ENCODE measurements around the gene EREG.

The EREG gene

DNA sequence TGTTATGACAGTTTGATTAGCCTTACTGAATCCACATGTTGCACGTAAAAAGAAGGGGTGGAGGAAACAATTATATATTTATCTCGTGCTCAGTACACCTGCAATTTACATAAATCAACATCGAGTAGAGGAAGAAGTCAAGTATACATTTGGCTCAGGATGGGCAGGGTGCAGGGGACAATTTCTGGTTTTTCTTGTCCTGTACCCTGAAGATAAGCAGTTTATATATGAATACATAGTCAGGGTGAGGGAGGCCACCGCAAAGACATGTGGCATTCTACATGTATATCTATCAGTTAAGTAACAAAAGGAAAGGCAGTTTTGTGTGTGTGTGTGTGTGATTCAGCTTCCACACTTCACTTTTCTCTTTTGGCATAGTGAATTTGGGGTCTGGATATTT is 11.1 kb upstream of the EREG start:
- DNase-seq, result no peak

GRCh38 chr4:74357965-74358364 is 7.0 kb upstream of the EREG start:
- DNase-seq, result no peak

DNA sequence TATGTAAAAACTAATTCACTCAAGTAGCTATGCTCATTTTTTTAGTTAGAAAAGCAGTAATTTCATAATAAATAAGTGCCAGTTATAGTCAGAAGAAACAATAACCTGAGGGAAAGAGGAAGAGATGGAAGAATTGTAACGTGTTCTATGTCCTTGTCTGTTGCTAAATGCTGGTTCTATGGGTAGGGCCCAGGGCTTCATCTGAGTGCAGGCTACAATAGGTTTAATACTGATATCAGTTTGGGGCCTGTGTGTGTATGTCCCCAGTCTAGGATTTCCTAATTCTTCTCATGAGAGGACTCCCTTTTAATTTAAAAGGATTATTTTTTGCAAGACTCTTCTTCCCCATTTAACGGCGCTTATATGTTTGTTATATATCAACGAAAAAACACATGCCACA is 3.3 kb upstream of the EREG start:
- no peak for DNase-seq

- DNase-seq, result no peak
Measured at GRCh38 chr4:74362347-74362746, 2.6 kb upstream of the EREG start.

- DNase-seq, result no peak
Measured at GRCh38 chr4:74364256-74364651, 691 bp upstream of the EREG start.

DNA sequence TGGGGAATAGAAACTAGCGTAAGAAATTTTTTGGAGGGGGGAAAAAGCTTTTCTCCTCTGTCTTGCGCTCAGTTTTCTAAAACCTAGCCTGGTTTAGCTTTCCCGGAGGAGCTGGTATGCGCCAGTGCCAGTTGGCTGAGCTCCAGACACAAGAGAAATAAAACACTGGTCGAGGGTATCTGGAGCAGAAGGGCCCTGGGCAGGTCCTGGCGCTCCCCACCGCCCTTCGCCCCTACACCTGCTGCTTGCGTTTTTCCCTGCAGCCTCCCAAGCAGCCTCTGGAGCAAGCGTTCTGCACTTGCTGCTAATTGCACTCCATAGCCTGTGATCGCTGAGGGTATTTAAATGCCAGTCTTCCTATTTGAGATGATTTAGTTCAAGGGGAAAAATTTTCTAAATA is 816 bp downstream of the EREG start:
- peak; percentile 46 for DNase-seq

DNA sequence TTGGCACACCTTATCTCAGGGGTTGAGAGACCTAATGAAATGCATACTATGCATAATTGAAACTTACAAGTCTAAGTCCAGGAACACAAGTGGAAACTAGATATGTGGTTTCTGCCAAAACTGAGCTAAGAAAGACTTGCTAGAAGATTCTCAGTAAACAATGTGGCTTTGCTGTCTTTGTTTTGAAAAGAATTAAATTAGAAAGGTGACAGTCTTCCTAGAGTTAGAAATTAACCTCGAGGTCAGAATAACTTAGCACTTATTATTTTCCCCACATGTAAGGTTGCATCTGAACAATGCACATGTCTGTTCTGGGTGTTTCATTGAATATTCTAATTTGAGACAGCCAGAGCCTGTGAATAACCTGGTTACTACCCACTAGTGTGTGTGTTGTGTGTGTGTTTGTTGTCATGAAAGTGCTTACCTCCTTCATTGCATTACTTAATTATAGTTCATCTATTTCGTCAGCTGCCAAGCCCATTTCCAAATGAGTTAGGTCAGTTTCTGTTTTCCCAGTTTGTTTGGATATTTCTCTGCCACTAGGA is 1.5 kb downstream of the EREG start:
- DNase-seq, result no peak

GRCh38 chr4:74367656-74368290 is 2.8 kb downstream of the EREG start:
- no peak for DNase-seq

- no peak for DNase-seq
Measured at GRCh38 chr4:74368596-74368995, 3.7 kb downstream of the EREG start.

DNA sequence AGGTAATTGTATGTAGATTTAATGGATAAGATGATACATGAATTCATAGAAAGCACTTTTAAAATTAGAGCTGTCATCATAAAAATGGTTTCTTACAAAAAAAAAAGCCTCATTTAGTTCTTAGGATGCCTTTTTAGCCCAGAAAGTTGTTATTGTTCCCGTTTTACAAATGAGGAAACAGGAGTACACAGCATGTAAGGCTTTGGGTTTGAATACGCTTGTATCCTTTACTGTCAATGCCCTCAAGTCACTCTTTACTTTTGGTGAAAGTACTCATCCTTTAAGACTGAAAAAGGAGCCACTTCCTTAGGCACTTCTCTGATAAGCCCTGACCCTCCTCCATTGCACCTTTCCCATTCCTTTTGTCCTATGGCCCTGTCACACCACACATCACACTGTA is 4.9 kb downstream of the EREG start:
- no peak for DNase-seq

- peak; percentile 52 for DNase-seq
Measured at GRCh38 chr4:74370912-74371311, 6.0 kb downstream of the EREG start.

GRCh38 chr4:74374128-74374527 is 9.2 kb downstream of the EREG start:
- no peak for DNase-seq

DNA sequence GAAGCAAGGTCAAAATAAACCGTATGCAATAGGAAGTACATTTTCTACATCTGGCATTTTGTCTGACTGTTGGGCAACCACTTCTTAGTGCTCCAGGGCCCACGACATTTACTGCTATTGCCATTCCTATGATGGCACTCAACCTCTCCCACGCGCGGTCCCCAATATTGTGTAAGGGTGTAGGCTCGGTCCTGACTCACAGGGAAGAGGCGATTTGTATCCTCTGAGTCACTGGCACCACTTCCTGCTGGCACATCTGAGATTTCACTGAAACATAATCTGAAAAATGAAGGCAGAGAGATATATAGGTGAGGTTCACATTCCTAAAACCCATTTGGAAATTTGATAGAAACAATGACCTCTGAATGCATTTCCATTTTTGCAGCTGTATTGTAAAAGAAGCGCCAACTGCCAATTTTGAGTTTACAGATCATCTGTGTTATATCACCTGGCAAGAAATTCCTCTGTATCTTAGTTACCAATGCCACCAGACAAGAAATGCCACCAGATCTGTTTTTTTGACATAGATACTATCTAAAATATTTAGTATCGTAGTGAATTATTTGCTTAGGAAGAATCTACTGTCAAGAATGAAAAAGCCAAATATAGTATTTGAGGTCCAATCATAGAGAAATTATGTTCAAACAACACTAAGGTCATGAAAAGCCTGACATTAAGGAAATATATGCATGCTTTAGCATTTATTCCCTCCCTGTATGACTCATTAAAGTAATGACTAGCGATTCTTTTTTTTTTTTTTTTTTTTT is 9.8 kb downstream of the EREG start:
- no peak for DNase-seq

DNA sequence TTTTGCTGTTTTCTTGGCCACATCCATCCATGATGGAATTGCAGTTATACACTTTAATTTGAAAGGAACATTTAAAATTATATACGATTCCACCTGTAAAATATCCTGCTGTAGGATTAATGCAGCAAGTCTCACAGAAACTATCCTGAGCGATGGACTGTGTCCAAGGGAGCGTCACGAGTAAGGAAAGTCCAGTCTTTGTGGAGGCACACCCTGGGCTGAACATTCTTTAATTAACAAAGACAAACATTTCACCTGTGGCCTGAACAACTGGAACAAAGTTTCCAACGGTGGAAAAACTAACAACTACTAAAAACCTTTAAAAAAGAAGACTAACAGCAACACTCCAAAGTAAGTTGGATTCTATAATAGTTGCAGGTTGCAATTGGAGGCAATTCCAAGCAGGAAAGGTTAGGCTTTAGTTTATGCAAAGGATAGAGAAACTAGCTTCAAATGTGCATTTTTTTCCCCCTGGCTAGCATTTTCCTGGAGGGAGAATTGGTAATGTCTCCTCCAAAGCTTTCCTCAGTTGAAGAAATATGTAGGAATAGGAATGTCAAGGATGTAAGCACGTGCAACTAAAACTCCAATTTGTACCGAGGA is 11.0 kb downstream of the EREG start:
- DNase-seq, result no peak

- peak; percentile 45 for DNase-seq
Measured at GRCh38 chr4:74376888-74377483, 12.0 kb downstream of the EREG start.

- no peak for DNase-seq
Measured at GRCh38 chr4:74377714-74378113, 12.8 kb downstream of the EREG start.

- no peak for DNase-seq
Measured at GRCh38 chr4:74378573-74378972, 13.6 kb downstream of the EREG start.

DNA sequence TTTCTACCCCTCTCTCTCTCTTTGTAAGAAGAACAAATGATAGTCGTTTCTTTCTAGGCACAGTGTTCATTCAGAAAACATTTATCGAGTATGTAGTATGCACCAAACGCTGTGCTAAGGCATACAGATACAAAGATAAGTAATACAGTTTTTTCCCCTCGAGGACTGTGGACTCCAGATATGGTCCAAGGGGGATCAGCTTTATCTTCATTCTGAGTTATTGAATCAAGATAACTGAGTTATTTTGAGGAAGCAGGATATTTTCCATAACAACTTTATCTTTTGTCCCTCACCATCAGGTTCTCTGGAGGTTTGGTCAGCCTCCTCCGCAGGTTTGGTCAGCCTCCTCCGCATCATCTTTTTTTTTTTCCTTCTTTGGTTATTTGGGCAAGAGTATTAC is 15.0 kb downstream of the EREG start:
- no peak for DNase-seq

GRCh38 chr4:74385386-74385785 is 20.4 kb downstream of the EREG start:
- no peak for DNase-seq

GRCh38 chr4:74386159-74386558 is 21.2 kb downstream of the EREG start:
- DNase-seq, result no peak

GRCh38 chr4:74387790-74388189 is 22.8 kb downstream of the EREG start:
- DNase-seq, result no peak

GRCh38 chr4:74389494-74389893 is 24.5 kb downstream of the EREG start:
- DNase-seq, result no peak

- no peak for DNase-seq
Measured at GRCh38 chr4:74390677-74391076, 25.7 kb downstream of the EREG start.

GRCh38 chr4:74391346-74391745 is 26.4 kb downstream of the EREG start:
- DNase-seq, result no peak
